GM12865 (cell line): Measurements from ENCODE around the gene MYCBP2.

Experiments used
- DNase-seq: peaks from one replicate; pipeline ENCODE4 v3.0.0; 2010; ENCODE audit warnings: low read depth
- H3K4me3 ChIP-seq: 2 replicates; pipeline ENCODE4 v1.5.1; 2011; ENCODE audit warnings: mild to moderate bottlenecking, low read depth, low read length, control low read depth
- CTCF ChIP-seq: IDR thresholded peaks from 2 replicates; pipeline ENCODE4 v1.5.1; 2011; ENCODE audit warnings: low read length, control low read depth, low read depth, inconsistent platforms; ENCODE audit not compliant: insufficient read depth; ENCODE audit errors: missing control alignments

MYCBP2 gene

GRCh38 chr13:77362166-77362565, 35.3 kb upstream of the MYCBP2 start:
- H3K4me3 ChIP-seq = no peak overlapping the region
- no peak for TF ChIP-seq CTCF
- no peak for DNase-seq

- DNase-seq = no peak
- TF ChIP-seq CTCF = no peak
Measured at GRCh38 chr13:77360032-77360685, 33.3 kb upstream of the MYCBP2 start.

GRCh38 chr13:77359171-77359570, 32.3 kb upstream of the MYCBP2 start:
- no peak for TF ChIP-seq CTCF
- H3K4me3 ChIP-seq = no peak overlapping the region
- DNase-seq = no peak

More at GRCh38 chr13:77360032-77360685, 33.3 kb upstream of the MYCBP2 start:
- H3K4me3 ChIP-seq = no peak overlapping the region

- DNase-seq = no peak
- no peak for TF ChIP-seq CTCF
- no peak overlapping the region for H3K4me3 ChIP-seq
Measured at GRCh38 chr13:77358001-77358400, 31.1 kb upstream of the MYCBP2 start.

GRCh38 chr13:77356155-77356554, 29.3 kb upstream of the MYCBP2 start:
- no peak overlapping the region for H3K4me3 ChIP-seq
- TF ChIP-seq CTCF = no peak
- DNase-seq = no peak

GRCh38 chr13:77353995-77354394, 27.1 kb upstream of the MYCBP2 start:
- no peak for TF ChIP-seq CTCF
- H3K4me3 ChIP-seq = no peak overlapping the region
- DNase-seq = no peak

GRCh38 chr13:77351315-77351714, 24.4 kb upstream of the MYCBP2 start:
- DNase-seq = no peak
- no peak overlapping the region for H3K4me3 ChIP-seq
- TF ChIP-seq CTCF = no peak
